ENCODE results near the gene CAPN1. TPM values are rescaled to one million over a fixed set of nuclear protein-coding genes. Genes with fewer than 3 reads are reported as not detected.

CAPN1 gene
- polyA plus RNA-seq, 1 donor from 2014 or later: 102 TPM

GRCh38 chr11:65221026-65221425 is 39.3 kb downstream of the CAPN1 start:
- H2AFZ ChIP-seq (ENCODE audit: low read depth, low read length): no peak overlapping the region
- no peak overlapping the region for H3K4me3 ChIP-seq (ENCODE audit: low read length)
- no peak overlapping the region for H3K27ac ChIP-seq (ENCODE audit: low read length)
- no peaks in the 10 kb centered on the region for H3K9me3 ChIP-seq (ENCODE audit: low read length)
- H3K79me2 ChIP-seq (replicated peaks; ENCODE audit: insufficient read depth, low read length): no peaks in the 10 kb centered on the region
- H3F3A ChIP-seq (ENCODE audit: insufficient read depth, low read length, poor library complexity, severe bottlenecking): no peaks in the 10 kb centered on the region
- no peaks in the 10 kb centered on the region for H4K20me1 ChIP-seq (ENCODE audit: insufficient read depth)
- no peak overlapping the region for H3K9ac ChIP-seq (ENCODE audit: low read length)
- no peak overlapping the region for H3K4me2 ChIP-seq (ENCODE audit: low read length)
- no peaks in the 10 kb centered on the region for H3K36me3 ChIP-seq (ENCODE audit: insufficient read depth, low read length)
- no peaks in the 10 kb centered on the region for H3K9me2 ChIP-seq (ENCODE audit: insufficient read depth, low read length)
- H3K27me3 ChIP-seq (ENCODE audit: insufficient read depth, low read depth, low read length): peaks cover 4% of the 10 kb centered on the region
- TF ChIP-seq MXI1 (conservative IDR thresholded peaks at IDR 0.05; ENCODE audit: poor library complexity, severe bottlenecking): no peak
- TF ChIP-seq EP300 (conservative IDR thresholded peaks at IDR 0.05; ENCODE audit: poor library complexity, severe bottlenecking): no peak
- TF ChIP-seq RAD21 (conservative IDR thresholded peaks at IDR 0.05): no peak
- no peak for TF ChIP-seq CTCF (IDR thresholded peaks at IDR 0.05; ENCODE audit: poor library complexity, severe bottlenecking)
- TF ChIP-seq REST (IDR thresholded peaks at IDR 0.05; ENCODE audit: borderline replicate concordance): no peak
- TF ChIP-seq POLR2AphosphoS5 (IDR thresholded peaks at IDR 0.05): no peak
- no peak for TF ChIP-seq EZH2 (IDR thresholded peaks at IDR 0.05; ENCODE audit: borderline replicate concordance, insufficient read depth, low read length, poor library complexity, severe bottlenecking)
- no peak for TF ChIP-seq SMC3 (conservative IDR thresholded peaks at IDR 0.05; ENCODE audit: poor library complexity)
- no peak for TF ChIP-seq TAF1 (IDR thresholded peaks at IDR 0.05; ENCODE audit: low read depth)

GRCh38 chr11:65223011-65223410 is 41.3 kb downstream of the CAPN1 start:
- H2AFZ ChIP-seq (ENCODE audit: low read depth, low read length): no peak overlapping the region
- peaks cover 4% of the 10 kb centered on the region for H3K27me3 ChIP-seq (ENCODE audit: insufficient read depth, low read depth, low read length)
- H3F3A ChIP-seq (ENCODE audit: insufficient read depth, low read length, poor library complexity, severe bottlenecking): no peaks in the 10 kb centered on the region
- H3K36me3 ChIP-seq (ENCODE audit: insufficient read depth, low read length): no peaks in the 10 kb centered on the region
- no peaks in the 10 kb centered on the region for H3K9me2 ChIP-seq (ENCODE audit: insufficient read depth, low read length)
- no peak overlapping the region for H3K27ac ChIP-seq (ENCODE audit: low read length)
- no peak overlapping the region for H3K4me3 ChIP-seq (ENCODE audit: low read length)
- no peaks in the 10 kb centered on the region for H4K20me1 ChIP-seq (ENCODE audit: insufficient read depth)
- no peaks in the 10 kb centered on the region for H3K9me3 ChIP-seq (ENCODE audit: low read length)
- TF ChIP-seq MXI1 (conservative IDR thresholded peaks at IDR 0.05; ENCODE audit: poor library complexity, severe bottlenecking): no peak
- no peak for TF ChIP-seq TAF1 (IDR thresholded peaks at IDR 0.05; ENCODE audit: low read depth)
- no peak for TF ChIP-seq CTCF (IDR thresholded peaks at IDR 0.05; ENCODE audit: poor library complexity, severe bottlenecking)
- no peak for TF ChIP-seq EZH2 (IDR thresholded peaks at IDR 0.05; ENCODE audit: borderline replicate concordance, insufficient read depth, low read length, poor library complexity, severe bottlenecking)
- no peak for TF ChIP-seq REST (IDR thresholded peaks at IDR 0.05; ENCODE audit: borderline replicate concordance)
- no peak for TF ChIP-seq RAD21 (conservative IDR thresholded peaks at IDR 0.05)
- TF ChIP-seq EP300 (conservative IDR thresholded peaks at IDR 0.05; ENCODE audit: poor library complexity, severe bottlenecking): no peak
- H3K9ac ChIP-seq (ENCODE audit: low read length): no peak overlapping the region
- H3K79me2 ChIP-seq (replicated peaks; ENCODE audit: insufficient read depth, low read length): no peaks in the 10 kb centered on the region
- no peak overlapping the region for H3K4me2 ChIP-seq (ENCODE audit: low read length)
